Stimulated activated CD4-positive, alpha-beta T cell treated with anti-CD3 and anti-CD28 coated beads, Interleukin-2, amount 100 ng/mL, for 4 hours (primary cell): ENCODE measurements around the gene GPC5.

Source experiments
- DNase-seq: peaks from one replicate; pipeline ENCODE4 v3.0.0-alpha.2; 2020; ENCODE audit warnings: low read depth

GPC5 gene

DNA sequence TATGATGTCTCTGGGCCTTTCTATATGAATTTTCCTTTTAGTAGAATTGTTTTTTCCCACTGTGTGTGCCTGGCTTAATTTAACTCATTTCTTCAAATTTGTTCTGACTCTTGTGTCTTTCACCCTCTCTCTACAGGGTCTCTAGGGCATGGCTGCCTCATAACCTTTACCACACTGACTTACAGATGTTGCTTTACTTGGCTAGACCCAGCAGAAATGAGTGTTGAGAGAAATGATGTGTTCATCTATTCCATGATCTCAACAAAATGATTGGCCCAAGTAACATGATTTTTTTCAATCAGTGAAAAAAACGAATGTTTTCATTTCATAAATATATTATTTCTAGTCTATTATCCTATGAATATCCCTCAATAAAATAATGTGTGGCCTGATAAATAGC is 195.0 kb downstream of the GPC5 start:
- DNase-seq: no peak

DNA sequence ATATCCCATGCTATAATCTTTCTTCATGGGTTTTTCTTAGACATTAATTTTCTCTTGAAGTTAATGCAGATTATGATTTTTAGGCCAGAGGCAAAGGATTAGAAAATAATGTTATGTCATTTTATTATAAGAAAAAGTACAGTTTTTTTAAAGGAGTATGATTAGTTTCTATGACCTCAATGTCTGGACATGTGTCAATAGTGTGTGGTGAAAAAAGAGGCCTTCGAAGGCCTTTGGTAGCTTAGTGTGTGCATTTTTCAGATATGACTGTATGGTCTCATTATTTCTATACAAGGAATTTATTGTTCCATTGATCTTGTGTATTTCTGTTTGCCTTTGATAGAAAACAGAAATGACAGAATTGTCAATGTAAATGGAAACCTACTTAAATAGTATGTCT is 195.6 kb downstream of the GPC5 start:
- DNase-seq: no peak

DNA sequence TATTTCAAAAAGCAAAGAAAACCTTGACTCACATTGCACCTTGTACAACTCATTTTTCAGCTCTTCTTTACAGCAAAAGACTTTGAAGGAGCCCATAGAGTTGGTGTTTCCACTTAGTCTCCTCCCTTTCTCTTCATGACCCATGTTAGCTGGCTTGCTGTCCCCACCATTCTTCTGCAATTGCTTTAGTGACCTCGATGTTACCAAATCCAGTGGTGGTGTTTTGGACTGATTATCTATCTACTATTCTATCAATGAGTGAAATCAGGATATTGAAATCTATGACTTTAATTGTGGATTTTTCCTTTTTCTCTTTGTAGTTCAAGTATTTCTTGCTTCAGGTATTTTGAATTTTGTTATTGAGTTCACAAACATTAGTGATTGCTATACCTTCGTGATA is 197.3 kb downstream of the GPC5 start:
- DNase-seq: no peak

DNA sequence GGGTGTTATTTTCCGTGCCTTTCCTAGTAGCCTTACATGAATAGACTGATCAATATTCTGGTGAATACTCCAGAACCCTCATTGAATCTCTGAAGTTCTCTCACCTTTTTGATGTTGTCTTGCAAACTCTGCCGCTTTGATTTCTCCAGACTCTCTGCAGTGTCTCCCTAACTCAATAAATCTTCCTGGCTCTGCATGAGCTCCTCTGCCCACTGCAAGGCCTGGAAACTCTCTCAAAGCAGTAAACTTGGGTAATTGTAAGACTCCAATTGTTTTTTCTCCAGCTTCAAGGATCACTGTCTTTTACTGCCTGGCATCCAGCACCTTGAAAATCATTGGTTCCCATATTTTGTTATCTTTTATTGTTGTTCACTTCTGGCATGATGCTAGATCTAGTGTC is 198.4 kb downstream of the GPC5 start:
- no peak for DNase-seq

DNA sequence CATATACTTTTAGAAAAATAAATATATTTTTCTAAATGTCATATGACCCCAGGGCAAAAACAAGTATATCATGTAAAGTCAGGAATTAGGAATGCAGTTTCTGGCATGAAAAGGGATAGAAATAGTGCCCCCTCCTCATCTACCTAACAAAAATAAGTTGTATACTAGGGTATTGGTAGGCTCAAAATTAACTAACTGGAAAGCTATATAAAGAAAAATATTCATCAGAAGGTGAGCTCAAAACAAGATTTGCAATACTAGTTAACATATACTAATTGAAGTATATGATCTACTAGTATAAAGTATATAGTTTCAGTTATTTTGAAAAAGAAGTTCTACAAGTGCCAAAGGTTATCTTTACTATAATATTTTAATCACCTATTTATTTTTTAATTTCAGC is 200.2 kb downstream of the GPC5 start:
- DNase-seq: no peak

DNA sequence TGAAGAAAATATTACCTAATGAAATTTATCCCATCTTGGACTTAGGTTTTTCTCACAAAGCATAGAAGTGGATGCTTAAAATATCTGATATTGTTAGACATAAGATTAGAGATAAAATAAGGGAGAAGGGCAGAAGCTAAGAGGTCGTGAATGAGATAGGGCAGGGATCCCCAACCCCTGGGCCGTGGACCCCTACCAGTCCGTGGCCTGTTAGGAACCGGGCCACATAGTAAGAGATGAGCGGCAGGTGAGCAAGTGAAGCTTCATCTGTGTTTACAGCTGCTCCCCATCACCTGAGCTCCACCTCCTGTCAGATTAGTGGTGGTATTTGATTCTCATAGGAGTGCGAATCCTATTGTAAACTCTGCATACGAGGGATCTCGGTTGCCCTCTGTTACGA is 202.9 kb downstream of the GPC5 start:
- DNase-seq: no peak

DNA sequence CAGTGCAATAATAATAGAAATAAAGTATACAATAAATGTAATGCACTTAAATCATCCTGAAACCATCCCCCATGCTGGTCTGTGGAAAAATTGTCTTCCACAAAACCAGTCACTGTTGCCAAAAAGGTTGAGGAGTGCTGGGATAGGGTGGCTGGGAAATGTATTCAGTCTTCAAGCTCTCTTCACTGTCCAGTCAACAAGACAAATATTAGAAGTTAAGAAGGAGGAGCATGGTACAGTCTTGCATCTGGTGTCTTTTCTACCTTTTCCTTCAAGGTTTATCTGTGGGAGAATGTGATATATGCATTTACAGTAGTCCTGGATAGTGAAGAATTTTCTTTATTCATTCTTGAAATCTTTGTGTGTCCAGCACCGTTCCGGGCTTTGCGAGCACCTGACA is 203.4 kb downstream of the GPC5 start:
- DNase-seq: no peak

DNA sequence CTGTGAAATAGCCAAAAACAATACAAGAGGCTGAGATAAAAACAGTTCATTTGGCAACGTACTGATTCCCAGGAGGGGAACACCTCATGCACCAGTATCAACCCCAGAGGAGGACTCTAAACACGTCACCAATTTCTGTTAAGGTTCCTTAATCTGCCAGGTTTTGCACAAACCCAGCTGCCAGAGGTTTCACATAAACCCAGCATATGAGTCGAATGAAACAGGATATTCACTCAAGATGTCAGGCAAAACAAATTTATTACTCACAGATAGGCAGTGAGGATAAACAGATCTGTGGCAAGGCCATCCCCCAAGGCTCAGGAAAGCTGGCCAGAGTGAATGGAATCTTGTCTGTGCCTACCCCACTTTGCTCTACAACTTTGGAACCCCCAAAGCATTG is 210.9 kb downstream of the GPC5 start:
- DNase-seq: no peak

DNA sequence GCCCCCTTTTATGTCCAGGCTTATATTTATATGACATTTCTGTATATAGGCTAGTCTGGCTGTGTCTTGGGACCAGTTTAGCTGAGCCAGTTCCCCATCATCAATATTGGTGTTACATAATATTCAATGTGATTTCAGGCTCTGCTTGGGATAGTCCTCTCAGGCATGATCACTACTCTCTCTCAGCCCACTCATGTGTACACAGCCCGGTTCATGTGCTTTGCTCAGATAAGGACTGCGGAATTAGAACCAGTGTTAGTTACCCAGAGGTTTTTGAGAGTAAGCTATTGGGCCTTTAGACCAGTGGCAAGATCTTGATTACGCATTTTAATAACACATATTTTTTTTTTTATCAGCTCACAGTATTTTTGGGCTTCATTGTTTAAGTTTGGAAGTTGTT is 219.9 kb downstream of the GPC5 start:
- no peak for DNase-seq

DNA sequence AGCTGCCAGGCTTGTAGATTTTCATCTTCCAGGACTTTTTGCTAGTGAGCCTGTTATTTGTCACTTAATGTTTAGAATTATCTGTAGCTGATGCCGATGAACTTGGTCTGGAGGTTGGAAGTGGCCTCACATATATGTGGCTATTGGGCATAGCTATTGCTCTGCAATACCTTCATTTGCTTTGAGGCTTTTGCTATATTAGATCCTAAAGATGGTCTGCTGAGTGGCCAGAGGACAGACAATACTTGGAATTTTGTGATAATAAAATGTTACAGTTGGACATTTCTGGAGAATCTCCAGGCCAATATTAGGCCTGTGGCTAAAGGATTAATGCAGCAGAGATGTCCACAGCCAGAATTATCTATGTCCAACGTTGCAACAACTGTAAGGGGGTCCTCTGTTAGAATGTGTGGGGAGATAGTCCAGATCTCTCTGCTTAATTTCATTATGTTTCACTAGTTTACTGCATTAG is 222.3 kb downstream of the GPC5 start:
- no peak for DNase-seq

DNA sequence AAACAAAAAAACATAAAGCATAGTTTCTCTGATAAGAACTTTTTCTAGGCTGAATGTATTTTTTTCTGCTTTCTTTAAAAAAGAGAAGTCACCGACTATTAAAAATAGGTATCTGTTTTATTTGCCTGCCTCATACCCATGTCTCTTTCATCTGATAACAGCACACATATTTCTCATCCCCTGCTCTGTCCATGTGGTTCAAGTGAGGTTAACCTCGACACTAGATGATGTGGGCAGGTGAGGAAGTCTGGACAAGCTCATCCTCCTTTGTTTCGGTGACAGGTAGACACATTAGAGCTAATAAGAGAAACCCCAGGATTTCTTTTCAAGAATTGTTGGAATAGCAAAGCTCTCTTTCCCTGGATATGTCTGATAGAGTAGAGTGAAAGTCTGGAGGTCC is 222.7 kb downstream of the GPC5 start:
- DNase-seq: no peak

DNA sequence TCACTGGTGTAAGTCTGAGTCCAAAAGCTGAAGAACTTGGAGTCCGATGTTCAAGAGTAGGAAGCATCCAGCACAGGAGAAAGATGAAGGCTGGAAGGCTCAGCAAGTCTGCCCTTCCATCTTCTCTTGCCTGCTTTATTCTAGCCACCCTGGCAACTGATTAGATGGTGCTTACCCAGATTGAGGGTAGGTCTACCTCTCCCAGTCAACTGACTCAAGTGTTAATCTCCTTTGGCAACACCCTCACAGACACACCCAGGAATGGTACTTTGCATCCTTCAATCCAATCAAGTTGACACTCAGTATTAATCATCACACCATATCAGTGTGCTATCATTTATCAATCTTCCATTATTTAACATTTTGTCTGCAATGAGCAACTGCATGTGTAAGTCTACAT is 223.5 kb downstream of the GPC5 start:
- DNase-seq: no peak

DNA sequence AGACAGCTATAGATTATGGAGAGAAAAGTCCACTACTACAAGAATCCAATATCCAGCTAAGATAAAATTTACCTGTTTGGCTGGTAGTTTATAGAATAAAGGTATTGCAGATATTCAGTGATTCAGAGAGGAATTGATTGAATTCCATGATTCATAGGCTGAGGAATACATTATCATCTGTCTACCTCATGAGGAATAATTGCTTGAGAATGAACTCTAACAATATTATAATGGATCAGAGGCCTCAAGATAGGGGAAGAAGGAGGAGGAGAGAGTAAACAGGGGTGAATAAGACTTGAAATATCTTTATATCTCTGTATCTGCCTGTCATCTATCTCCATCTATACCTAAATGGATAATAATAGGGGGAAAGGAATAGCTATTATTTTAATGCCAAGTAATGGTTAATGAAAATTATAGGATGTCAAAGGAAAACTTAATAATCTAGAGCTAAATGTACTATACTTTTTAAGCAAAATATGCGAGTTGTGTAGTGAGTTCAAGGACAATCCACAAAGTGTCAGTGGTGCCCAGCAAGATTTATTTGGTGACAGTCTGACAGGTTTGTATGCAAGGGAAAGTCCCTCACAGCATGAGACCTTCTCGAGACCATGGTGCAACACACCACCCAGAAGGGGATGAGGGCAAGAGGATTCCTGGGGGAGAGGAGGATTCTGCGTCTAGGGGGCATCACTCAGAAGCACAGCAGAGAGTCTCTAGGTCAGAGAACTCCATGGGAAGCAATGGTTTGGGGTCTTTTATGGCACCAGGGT is 224.5 kb downstream of the GPC5 start:
- DNase-seq: no peak

DNA sequence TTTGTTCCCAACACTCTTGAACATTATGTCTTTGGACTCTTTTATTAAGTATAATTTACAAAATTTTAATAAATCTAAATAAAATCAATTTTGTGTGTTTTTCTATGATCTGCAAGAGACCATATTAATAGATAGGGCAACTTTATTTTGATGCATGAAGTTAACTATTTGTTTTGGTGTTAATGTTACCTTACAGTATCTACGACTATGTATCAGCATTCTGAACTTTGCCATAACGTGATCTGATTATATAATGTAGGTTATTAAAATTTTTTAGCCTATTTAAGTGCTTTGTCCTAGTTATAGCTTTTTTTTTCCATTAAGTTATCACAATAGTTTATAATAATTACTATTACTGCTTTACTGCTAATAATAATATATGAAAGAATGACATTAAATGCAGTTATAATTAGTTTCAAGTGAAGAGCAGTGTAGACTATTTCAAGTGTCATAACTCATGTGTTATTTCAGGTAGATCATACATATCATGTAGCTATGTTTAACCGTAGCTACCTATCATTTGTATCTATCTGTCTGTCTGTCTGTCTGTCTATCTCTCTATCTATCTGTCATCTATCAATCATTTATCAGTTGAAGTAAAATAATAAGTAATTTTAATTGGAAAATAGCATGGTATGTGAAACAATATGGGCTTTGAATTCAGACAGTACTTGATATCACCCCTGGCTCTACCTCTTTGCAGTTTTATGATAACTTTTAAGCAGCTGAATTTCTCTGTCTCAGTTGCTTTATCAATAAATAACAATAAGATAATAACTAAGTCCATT is 229.7 kb downstream of the GPC5 start:
- DNase-seq: no peak

DNA sequence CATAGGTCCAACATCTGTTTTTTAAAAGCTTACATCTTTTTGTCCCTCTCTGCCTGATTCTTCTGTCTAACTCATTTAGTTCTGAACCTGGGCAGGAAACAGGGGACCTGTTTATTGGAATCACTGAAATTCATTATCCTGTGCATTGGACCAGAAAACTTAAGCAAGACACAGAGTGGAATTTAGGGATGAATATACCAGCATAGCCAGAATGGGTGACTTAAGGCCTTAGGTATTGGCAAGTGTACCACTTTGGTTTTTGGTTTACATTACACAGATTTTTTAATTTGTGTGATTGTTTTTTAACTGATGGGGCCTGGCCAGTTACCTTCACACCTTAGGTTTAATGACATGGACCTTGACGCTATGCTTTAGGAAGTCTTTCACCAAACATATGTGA is 232.5 kb downstream of the GPC5 start:
- DNase-seq: no peak

DNA sequence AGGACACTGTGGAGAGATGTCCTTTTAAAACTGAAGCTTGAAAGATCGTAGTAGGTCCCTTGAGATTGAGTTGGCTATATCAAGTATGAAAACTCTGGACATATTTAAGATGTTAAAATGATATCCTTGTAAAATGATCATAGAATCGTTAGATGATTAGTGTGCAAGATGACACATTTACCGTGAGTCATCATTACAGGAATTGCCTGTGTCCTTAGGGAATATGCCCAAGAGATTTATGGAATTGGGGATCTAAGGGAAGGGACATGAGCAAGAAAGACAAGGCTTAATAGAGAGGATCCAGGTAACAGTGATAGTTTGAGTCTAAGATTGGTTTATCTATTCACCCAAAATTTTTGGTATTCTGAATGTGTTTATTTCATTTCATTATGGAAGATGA is 233.7 kb downstream of the GPC5 start:
- DNase-seq: no peak

DNA sequence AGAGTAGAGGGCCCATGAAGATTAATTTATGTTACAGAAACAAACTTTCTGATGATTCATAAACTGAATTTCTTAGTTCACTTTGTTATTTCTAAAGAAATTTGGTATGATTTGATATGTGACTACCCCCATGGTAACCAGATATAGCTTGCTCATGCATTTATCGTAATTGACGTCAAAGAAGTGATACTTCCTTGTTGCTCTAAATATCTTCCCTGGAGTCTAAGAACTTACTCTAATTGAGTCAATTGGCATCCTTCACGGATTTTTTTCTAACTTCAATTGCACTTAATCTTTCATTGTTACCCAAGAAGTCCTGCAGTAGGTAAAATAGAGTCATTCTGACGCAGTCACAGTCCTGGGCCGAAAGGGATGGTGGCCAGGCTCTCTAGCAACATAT is 240.9 kb downstream of the GPC5 start:
- no peak for DNase-seq

DNA sequence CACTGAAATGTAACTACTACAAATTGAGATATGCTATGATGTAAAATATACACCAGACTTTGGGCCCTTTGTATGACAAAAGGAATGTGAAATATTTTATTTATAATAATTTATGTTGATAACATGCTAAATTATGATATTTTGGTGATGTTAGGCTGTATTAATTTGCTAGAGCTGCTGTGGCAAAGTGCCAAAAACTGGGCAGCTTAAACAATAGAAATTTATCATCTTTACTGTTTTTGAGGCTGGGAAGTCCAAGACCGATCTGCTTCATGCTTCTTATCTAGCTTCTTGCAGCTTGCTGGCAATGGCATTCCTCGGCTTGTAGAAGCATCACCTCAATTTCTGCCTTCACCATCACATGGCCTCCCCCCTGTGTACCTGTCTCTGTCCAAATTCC is 245.0 kb downstream of the GPC5 start:
- DNase-seq: no peak

DNA sequence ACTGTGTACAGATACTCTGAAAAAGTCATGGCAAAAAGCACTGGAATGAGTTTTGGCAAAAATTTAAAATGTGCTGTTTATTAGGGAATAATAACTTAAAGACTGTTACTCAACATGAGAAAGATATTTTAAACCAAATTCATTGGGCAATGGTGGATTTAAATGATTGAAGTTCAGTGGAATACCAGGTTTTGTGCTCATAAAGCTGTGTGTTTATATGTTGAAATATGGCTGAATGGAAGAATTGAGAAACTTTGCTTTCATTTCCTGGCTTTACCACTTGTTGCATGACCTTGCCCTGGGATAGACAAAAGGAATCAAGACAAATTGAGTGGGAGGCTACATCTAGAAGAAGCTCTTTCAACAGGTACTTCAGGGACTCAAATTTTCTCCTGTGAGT is 246.4 kb downstream of the GPC5 start:
- DNase-seq: no peak

DNA sequence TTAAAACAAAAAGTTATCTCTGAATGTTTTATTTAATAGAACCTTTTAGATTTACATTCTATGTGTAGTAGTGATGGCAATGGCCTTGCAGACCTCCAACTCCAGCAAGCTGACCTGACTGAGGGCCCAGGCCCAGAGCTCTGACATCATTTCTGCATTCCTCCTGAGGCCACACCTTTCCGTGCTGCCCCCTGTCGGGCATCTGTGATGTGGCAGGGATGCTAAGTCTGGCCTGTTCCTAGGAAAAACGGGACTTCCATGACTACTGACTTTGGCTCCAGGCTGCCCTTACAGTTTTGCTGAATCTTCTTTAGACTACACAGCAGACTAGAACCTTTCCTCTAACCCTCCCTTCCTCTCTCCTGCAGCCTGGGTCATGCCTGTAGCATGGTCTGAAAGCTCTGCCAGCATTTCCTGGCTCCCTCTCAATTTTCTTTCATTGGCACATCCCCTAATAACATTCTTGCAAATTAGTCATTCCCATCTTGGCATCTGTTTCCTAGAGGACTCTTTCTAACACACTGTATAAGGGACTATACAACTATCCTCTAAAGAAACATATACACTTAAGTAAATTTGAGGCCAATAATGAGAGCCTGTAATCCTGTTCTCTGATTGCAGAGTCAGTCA is 249.1 kb downstream of the GPC5 start:
- DNase-seq: no peak

DNA sequence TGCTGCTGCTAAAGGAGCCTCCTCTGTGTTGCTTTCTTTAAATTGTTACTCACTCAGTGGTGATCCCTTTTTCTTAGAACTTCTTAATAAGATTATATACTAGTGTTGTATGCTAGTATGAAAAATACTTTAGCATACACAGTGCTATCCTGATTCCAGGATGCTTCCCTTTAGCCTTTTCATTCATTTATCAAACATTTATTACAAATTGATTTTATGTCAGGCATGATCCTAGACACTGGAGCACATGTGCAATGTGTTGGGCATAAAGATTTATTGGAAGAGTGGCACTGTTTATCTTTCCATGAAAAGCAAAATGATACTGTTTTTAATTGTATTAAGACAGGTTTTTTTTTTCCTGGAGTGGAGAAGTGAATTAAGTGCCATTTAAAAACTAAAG is 249.6 kb downstream of the GPC5 start:
- no peak for DNase-seq

DNA sequence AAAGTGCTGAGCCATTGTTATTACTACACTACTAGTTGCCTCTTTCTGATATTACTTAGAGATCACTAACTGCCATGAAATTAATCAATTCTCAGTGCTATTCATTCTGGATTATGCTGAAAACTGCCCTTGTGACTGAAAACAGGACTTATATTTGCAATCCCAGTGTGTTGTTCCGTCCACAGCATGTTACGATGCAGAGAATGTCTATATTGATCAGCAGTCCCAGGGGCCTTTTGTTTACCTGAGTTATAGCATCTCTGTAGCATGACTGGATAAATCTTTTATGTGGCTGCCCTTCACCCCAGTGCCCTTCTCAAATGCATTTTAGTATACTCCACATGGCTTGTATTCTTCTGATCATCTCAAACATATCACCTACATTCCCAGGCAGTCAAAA is 251.0 kb downstream of the GPC5 start:
- DNase-seq: no peak
